ENCODE data around the gene EML5. TPM values are rescaled to one million over a fixed set of nuclear protein-coding genes. Genes with fewer than 3 reads are reported as not detected.
A peak's percentile ranks its signal among the peaks of the same experiment; 100 is the strongest.

Gene EML5
- total RNA-seq, 4 donors from 2014 or later = 0.35 to 3.3 (median 1.3) TPM

DNA sequence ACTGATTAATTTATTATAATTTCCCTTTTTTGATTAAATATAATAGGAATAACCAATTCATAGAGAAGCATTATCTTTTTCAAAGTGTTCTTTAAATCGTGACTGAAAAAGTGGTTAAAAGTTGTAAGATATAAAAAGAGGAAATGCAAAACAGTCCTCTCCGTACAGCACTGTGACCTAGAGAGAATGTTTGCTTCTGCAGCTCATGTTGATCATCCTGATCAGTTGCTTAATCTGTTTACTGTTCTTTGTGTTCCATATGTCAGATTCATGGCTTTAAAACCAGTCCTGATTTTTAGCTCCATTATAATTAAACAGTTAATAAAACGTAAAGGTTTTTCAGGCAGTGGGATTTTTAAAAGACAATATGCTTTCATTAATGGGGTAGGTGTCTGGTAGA is 36.4 kb upstream of the EML5 start:
- no peak for DNase-seq
- H3K27me3 ChIP-seq = no peaks in the 10 kb centered on the region
- TF ChIP-seq, protein P1, sequence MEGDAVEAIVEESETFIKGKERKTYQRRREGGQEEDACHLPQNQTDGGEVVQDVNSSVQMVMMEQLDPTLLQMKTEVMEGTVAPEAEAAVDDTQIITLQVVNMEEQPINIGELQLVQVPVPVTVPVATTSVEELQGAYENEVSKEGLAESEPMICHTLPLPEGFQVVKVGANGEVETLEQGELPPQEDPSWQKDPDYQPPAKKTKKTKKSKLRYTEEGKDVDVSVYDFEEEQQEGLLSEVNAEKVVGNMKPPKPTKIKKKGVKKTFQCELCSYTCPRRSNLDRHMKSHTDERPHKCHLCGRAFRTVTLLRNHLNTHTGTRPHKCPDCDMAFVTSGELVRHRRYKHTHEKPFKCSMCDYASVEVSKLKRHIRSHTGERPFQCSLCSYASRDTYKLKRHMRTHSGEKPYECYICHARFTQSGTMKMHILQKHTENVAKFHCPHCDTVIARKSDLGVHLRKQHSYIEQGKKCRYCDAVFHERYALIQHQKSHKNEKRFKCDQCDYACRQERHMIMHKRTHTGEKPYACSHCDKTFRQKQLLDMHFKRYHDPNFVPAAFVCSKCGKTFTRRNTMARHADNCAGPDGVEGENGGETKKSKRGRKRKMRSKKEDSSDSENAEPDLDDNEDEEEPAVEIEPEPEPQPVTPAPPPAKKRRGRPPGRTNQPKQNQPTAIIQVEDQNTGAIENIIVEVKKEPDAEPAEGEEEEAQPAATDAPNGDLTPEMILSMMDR (IDR thresholded peaks at IDR 0.05) = no peak
- no peak for TF ChIP-seq POLR2A (IDR thresholded peaks at IDR 0.05)
- no peaks in the 10 kb centered on the region for H3K36me3 ChIP-seq
- no peaks in the 10 kb centered on the region for H3K9me3 ChIP-seq
- peaks cover 0 to 6% (median 0%) of the 10 kb centered on the region in 4 donors for H3K4me1 ChIP-seq
- H3K4me3 ChIP-seq = no peak overlapping the region
- no peak overlapping the region for H3K27ac ChIP-seq

GRCh38 chr14:88825503-88825902 is 32.8 kb upstream of the EML5 start:
- Histone ChIP-seq H3K27ac (no peak overlapping the region), H3K4me1 (peaks cover 0 to 11% (median 0%) of the 10 kb centered on the region in 4 donors), H3K36me3 (no peaks in the 10 kb centered on the region), H3K9me3 (no peaks in the 10 kb centered on the region), H3K4me3 (no peak overlapping the region), H3K27me3 (no peaks in the 10 kb centered on the region)
- TF ChIP-seq, protein P1 (IDR thresholded peaks at IDR 0.05) = no peak
- no peak for TF ChIP-seq POLR2A (IDR thresholded peaks at IDR 0.05)
- DNase-seq = no peak

DNA sequence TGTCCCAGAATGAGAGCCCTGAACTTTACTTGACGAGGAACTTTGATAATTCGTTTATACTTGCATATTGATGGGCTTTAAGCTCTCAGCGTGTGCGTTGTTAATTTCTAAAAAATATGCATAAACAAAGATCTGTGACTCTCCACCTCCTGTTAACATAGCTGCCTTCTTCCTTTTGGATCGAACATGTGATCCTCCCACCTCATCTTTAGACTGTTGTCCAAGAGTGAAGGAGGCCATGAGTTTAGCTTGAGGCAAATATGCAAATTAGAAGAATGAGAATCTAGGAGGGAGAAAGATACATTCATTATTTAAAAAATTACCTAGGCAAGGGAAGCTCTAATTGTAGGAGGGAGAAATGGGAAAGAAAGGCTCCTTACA is 32.3 kb upstream of the EML5 start:
- Histone ChIP-seq H3K36me3 (no peaks in the 10 kb centered on the region), H3K4me3 (peak overlapping the region; percentile 68 to 89 (median 76)), H3K4me1 (peaks cover 0 to 11% (median 0%) of the 10 kb centered on the region in 4 donors), H3K9me3 (no peaks in the 10 kb centered on the region), H3K27me3 (no peaks in the 10 kb centered on the region), H3K27ac (peak overlapping the region; percentile 66 to 94 (median 80))
- DNase-seq = no peak
- TF ChIP-seq, protein P1 (IDR thresholded peaks at IDR 0.05) = no peak
- TF ChIP-seq POLR2A (IDR thresholded peaks at IDR 0.05) = no peak

- Histone ChIP-seq H3K4me3 (peak within 1 kb of the TSS; percentile 68 to 89 (median 76)), H3K27ac (peak within 1 kb of the TSS; percentile 66 to 94 (median 80)), H3K4me1 (peaks cover 0 to 11% (median 0%) of the 10 kb centered on the region in 4 donors), H3K36me3 (no peaks in the 10 kb centered on the region), H3K9me3 (no peaks in the 10 kb centered on the region), H3K27me3 (no peaks in the 10 kb centered on the region)
- peak; percentile 80 to 92 (median 90) for DNase-seq
- TF ChIP-seq POLR2A (IDR thresholded peaks at IDR 0.05) = peak; percentile 42 to 57
- TF ChIP-seq, protein P1 (IDR thresholded peaks at IDR 0.05) = peak in 1 of 6 experiments; percentile 16
Measured at GRCh38 chr14:88824314-88825077, 31.7 kb upstream of the EML5 start, which contains the start of gene TTC8. TTC8 (plus strand) TSS chr14:88824651; CDS start chr14:88824708, 57 bp downstream.

DNA sequence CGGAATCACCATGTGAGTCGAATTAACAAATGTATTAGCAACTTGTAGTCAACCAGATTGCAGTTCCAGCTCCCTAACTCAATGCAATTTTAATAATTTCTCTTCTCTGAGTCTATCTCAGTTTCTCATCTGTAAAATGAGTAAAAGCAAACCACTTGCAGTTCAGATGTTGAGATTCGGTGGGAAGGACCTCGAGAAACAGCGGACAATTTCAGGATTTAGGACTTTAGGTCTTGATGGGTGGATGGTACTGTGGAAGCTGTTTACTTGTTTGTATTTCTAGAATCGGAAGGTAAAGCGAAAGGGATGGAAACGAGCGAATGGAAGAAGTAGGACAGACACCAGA is 31.2 kb upstream of the EML5 start:
- H3K27me3 ChIP-seq = no peaks in the 10 kb centered on the region
- no peak for DNase-seq
- H3K36me3 ChIP-seq = no peaks in the 10 kb centered on the region
- TF ChIP-seq, protein P1 (IDR thresholded peaks at IDR 0.05) = no peak
- TF ChIP-seq POLR2A (IDR thresholded peaks at IDR 0.05) = no peak
- H3K27ac ChIP-seq = peak overlapping the region; percentile 66 to 94 (median 80)
- H3K4me1 ChIP-seq = peaks cover 0 to 11% (median 0%) of the 10 kb centered on the region in 4 donors
- H3K4me3 ChIP-seq = peak overlapping the region; percentile 68 to 89 (median 76)
- no peaks in the 10 kb centered on the region for H3K9me3 ChIP-seq
